Measurements from ENCODE around the gene IQGAP3. TPM values are rescaled to one million over a fixed set of nuclear protein-coding genes. Genes with fewer than 3 reads are reported as not detected.

The IQGAP3 gene
- total RNA-seq, 2 experiments from 2014 or later, result 13.5 to 14.9 TPM

GRCh38 chr1:156506450-156506849, 65.9 kb downstream of the IQGAP3 start:
- Mint-ChIP-seq H3K27ac (peak overlapping the region; percentile 97), H3K4me1 (peaks cover 65% of the 10 kb centered on the region), H3K27me3 (no peaks in the 10 kb centered on the region), H3K4me3 (no peak overlapping the region), H3K36me3 (peaks cover 5% of the 10 kb centered on the region), H3K9me3 (peaks cover 3% of the 10 kb centered on the region)
- no peak for DNase-seq

- H3K36me3 Mint-ChIP-seq, result peaks cover 5% of the 10 kb centered on the region
- peak overlapping the region; percentile 97 for H3K27ac Mint-ChIP-seq
- peaks cover 3% of the 10 kb centered on the region for H3K9me3 Mint-ChIP-seq
- no peaks in the 10 kb centered on the region for H3K27me3 Mint-ChIP-seq
- no peak for DNase-seq
- H3K4me3 Mint-ChIP-seq, result peak overlapping the region; percentile 78
- peaks cover 66% of the 10 kb centered on the region for H3K4me1 Mint-ChIP-seq
Observed at GRCh38 chr1:156505679-156506298, 66.6 kb downstream of the IQGAP3 start.

GRCh38 chr1:156504821-156505678, 67.3 kb downstream of the IQGAP3 start:
- peak overlapping the region; percentile 97 for H3K27ac Mint-ChIP-seq
- H3K4me3 Mint-ChIP-seq, result peak overlapping the region; percentile 78
- H3K27me3 Mint-ChIP-seq, result no peaks in the 10 kb centered on the region
- H3K9me3 Mint-ChIP-seq, result peaks cover 3% of the 10 kb centered on the region
- peaks cover 5% of the 10 kb centered on the region for H3K36me3 Mint-ChIP-seq
- H3K4me1 Mint-ChIP-seq, result peaks cover 66% of the 10 kb centered on the region
- DNase-seq, result peak; percentile 95

GRCh38 chr1:156504438-156504813, 67.9 kb downstream of the IQGAP3 start:
- DNase-seq, result no peak

GRCh38 chr1:156503698-156504437, 68.5 kb downstream of the IQGAP3 start:
- Mint-ChIP-seq H3K36me3 (peaks cover 5% of the 10 kb centered on the region), H3K9me3 (peaks cover 3% of the 10 kb centered on the region), H3K4me1 (peaks cover 68% of the 10 kb centered on the region), H3K27ac (peak overlapping the region; percentile 97), H3K4me3 (peak overlapping the region; percentile 78), H3K27me3 (no peaks in the 10 kb centered on the region)
- DNase-seq, result no peak

More at GRCh38 chr1:156504438-156504813, 67.9 kb downstream of the IQGAP3 start:
- H3K9me3 Mint-ChIP-seq, result peaks cover 3% of the 10 kb centered on the region
- H3K27me3 Mint-ChIP-seq, result no peaks in the 10 kb centered on the region
- peak overlapping the region; percentile 78 for H3K4me3 Mint-ChIP-seq
- peaks cover 5% of the 10 kb centered on the region for H3K36me3 Mint-ChIP-seq
- H3K27ac Mint-ChIP-seq, result peak overlapping the region; percentile 97
- peaks cover 66% of the 10 kb centered on the region for H3K4me1 Mint-ChIP-seq

- Mint-ChIP-seq H3K4me3 (no peak overlapping the region), H3K9me3 (peaks cover 3% of the 10 kb centered on the region), H3K27me3 (no peaks in the 10 kb centered on the region), H3K36me3 (peaks cover 5% of the 10 kb centered on the region), H3K4me1 (peaks cover 70% of the 10 kb centered on the region), H3K27ac (peak overlapping the region; percentile 95)
- no peak for DNase-seq
Observed at GRCh38 chr1:156502894-156503697, 69.3 kb downstream of the IQGAP3 start.

- H3K27ac Mint-ChIP-seq, result peak overlapping the region; percentile 95
- peaks cover 3% of the 10 kb centered on the region for H3K9me3 Mint-ChIP-seq
- H3K36me3 Mint-ChIP-seq, result peaks cover 5% of the 10 kb centered on the region
- H3K27me3 Mint-ChIP-seq, result no peaks in the 10 kb centered on the region
- DNase-seq, result no peak
- peaks cover 70% of the 10 kb centered on the region for H3K4me1 Mint-ChIP-seq
- peak overlapping the region; percentile 74 for H3K4me3 Mint-ChIP-seq
Observed at GRCh38 chr1:156502391-156502893, 69.9 kb downstream of the IQGAP3 start.

GRCh38 chr1:156500793-156501506, 71.4 kb downstream of the IQGAP3 start:
- no peaks in the 10 kb centered on the region for H3K27me3 Mint-ChIP-seq
- peak; percentile 93 for DNase-seq
- H3K9me3 Mint-ChIP-seq, result peaks cover 3% of the 10 kb centered on the region
- peaks cover 8% of the 10 kb centered on the region for H3K36me3 Mint-ChIP-seq
- H3K27ac Mint-ChIP-seq, result peak overlapping the region; percentile 95
- H3K4me1 Mint-ChIP-seq, result peaks cover 74% of the 10 kb centered on the region
- peak overlapping the region; percentile 87 for H3K4me3 Mint-ChIP-seq

GRCh38 chr1:156500543-156500792, 71.9 kb downstream of the IQGAP3 start, which contains the start of gene MEF2D:
TSS of gene MEF2D (minus strand) at chr1:156500775. CDS start at chr1:156483292, 17,483 bp downstream.
- no peak for DNase-seq
- H3K27me3 Mint-ChIP-seq, result no peaks in the 10 kb centered on the region
- H3K4me3 Mint-ChIP-seq, result peak within 1 kb of the TSS; percentile 87
- peaks cover 73% of the 10 kb centered on the region for H3K4me1 Mint-ChIP-seq
- peaks cover 6% of the 10 kb centered on the region for H3K36me3 Mint-ChIP-seq
- peaks cover 2% of the 10 kb centered on the region for H3K9me3 Mint-ChIP-seq
- peak within 1 kb of the TSS; percentile 95 for H3K27ac Mint-ChIP-seq

GRCh38 chr1:156499842-156500542, 72.4 kb downstream of the IQGAP3 start:
- peak overlapping the region; percentile 87 for H3K4me3 Mint-ChIP-seq
- DNase-seq, result no peak
- H3K9me3 Mint-ChIP-seq, result no peaks in the 10 kb centered on the region
- peak overlapping the region; percentile 82 for H3K27ac Mint-ChIP-seq
- peaks cover 6% of the 10 kb centered on the region for H3K36me3 Mint-ChIP-seq
- peaks cover 72% of the 10 kb centered on the region for H3K4me1 Mint-ChIP-seq
- H3K27me3 Mint-ChIP-seq, result no peaks in the 10 kb centered on the region

- H3K4me3 Mint-ChIP-seq, result peak overlapping the region; percentile 87
- no peaks in the 10 kb centered on the region for H3K9me3 Mint-ChIP-seq
- no peaks in the 10 kb centered on the region for H3K27me3 Mint-ChIP-seq
- peaks cover 9% of the 10 kb centered on the region for H3K36me3 Mint-ChIP-seq
- peak overlapping the region; percentile 65 for H3K27ac Mint-ChIP-seq
- H3K4me1 Mint-ChIP-seq, result peaks cover 74% of the 10 kb centered on the region
- DNase-seq, result no peak
Observed at GRCh38 chr1:156499194-156499841, 73.0 kb downstream of the IQGAP3 start.

GRCh38 chr1:156498432-156499193, 73.8 kb downstream of the IQGAP3 start:
- DNase-seq, result no peak
- Mint-ChIP-seq H3K9me3 (no peaks in the 10 kb centered on the region), H3K36me3 (peaks cover 12% of the 10 kb centered on the region), H3K27me3 (no peaks in the 10 kb centered on the region), H3K27ac (peak overlapping the region; percentile 65), H3K4me3 (peak overlapping the region; percentile 87), H3K4me1 (peaks cover 75% of the 10 kb centered on the region)

All from activated naive CD8-positive, alpha-beta T cell treated with anti-CD3 and anti-CD28 coated beads for 36 hours (primary cell).